Hippocampal formation (tissue), 2 donors: Measurements from ENCODE around the gene NPY4R.
"Not testable (repeated sequence)": the region's sequence is repeated elsewhere in the genome, so short reads cannot be mapped to it uniquely, and the experiment has no call there.

Experiments
- DNase-seq, 2 donors: peaks; one replicate each; lab custom pipeline; 2025; lab: John Stamatoyannopoulos, UW

NPY4R gene, protein sequence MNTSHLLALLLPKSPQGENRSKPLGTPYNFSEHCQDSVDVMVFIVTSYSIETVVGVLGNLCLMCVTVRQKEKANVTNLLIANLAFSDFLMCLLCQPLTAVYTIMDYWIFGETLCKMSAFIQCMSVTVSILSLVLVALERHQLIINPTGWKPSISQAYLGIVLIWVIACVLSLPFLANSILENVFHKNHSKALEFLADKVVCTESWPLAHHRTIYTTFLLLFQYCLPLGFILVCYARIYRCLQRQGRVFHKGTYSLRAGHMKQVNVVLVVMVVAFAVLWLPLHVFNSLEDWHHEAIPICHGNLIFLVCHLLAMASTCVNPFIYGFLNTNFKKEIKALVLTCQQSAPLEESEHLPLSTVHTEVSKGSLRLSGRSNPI

DNA sequence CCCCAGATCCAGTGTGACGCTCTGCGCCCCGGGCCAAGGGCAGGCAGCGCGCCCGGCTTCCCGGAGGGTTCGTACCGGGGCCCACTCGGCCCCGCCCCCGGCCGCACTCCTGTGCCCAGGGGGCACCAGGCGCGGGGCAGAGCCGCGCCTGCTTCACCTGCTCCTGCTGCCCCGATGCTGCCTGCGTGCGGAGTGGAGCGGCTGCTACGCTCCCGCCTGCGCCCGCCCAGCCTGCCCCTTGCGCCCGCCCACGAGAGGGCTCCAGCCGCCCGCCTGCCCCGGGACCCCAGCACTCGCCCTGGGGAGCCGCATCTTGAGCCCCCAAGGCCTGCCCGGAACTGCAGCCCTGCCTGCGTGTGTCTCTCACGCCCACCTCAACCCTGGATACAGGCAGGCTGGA, at the start of gene NPY4R:
Gene NPY4R (minus strand): TSS at position 194 of the 400 bp plus-strand sequence. CDS start 3,323 bp downstream, outside the sequence.
- not testable (repeated sequence) for DNase-seq

DNA sequence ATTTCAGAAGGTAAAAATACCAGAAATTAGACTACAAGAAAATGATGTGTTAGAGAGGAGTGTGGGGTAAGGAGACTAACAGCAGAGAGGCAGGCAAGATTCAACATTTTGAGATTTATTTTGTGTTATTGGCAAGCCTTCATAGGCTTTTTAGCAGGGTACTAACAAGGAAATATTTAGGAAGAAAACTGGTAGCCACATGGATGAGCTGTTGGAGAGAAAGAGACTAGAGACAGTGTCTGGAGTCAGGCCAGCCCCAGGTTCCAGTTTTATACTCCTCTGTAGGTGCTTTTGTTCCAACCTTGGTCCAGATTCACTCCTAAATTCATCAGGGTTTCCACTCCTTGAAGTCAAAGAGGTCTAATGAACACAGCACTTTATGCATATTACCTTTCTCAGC, 49.6 kb upstream of the NPY4R start:
- no peak for DNase-seq

DNA sequence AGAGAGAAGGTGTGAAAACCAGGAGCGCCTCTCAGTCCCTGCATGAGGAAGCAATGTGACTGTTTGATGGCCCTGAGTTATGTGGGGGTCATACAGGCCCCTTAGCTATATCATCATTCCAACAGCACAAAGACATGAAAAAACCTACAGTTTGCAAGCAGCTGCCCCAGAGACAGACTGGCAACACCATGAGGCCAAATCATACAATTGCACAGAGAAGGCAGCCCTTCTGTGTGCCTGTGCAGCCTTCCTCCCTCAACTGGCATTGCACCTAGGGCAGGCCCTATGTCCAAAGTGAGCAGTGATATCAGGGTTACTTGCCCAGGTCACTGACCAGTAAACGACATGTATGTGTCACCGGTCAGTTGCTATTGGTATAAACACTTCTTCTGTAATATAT, 49.1 kb upstream of the NPY4R start:
- DNase-seq: no peak

DNA sequence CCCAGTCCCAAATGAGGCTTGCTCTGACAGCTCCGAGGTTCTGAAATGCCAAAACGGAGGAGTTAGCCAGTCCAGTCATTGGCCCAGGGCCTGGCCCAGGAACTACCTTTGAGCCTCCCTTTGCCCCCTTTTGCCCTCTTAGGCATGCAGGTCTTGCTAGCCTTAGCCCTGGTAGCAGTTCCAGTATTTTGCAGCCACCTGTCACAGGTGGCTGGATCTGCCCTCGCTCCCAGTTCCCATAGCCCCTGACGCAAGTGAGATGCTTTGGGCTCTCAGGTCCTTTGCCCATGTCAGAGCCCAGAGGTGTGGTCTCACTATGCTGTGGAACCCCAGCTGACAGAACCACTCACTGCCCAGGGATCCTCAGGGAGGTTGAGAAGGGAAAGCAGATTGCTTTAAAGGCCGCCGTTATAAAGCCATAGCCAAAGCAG, 48.7 kb upstream of the NPY4R start:
- no peak for DNase-seq

DNA sequence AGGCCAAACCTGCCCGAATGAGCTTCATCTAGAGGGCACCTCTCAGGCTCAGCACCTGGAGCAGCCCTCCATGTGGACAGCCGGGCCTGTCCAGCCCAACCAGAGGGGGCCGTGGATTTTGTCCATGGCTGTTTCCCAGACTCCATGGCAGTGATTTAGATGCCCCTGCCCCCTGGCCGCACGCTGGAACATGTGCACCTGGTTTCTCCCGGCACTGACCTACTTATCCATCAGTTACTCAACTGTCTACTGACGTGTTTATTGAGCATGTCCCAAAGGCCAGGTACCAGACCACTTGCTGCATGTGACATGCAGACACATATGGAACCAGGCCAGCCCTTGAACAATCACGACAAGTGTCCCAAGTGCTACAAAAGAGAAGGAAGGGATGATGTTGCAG, 47.6 kb upstream of the NPY4R start:
- DNase-seq: not testable (repeated sequence)

DNA sequence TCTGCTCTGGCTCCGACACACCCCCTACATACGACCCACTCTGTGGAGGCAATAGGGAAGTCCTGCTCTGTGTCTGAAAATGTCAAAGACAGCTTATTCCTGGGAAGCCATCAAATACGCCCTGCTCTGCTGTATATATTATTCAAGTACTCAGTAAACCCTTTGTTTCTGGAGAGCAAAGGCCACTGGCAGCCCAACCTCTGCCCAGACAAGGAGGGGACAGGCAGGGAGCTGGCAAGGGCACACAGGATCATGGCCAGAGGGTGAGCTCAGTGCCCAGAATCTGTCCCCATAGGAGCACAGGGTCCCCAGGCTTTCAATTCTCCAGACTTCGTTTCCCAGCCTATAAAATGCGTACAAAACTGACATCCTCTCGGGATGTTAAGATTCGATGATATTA, 47.0 kb upstream of the NPY4R start:
- DNase-seq: not testable (repeated sequence)

DNA sequence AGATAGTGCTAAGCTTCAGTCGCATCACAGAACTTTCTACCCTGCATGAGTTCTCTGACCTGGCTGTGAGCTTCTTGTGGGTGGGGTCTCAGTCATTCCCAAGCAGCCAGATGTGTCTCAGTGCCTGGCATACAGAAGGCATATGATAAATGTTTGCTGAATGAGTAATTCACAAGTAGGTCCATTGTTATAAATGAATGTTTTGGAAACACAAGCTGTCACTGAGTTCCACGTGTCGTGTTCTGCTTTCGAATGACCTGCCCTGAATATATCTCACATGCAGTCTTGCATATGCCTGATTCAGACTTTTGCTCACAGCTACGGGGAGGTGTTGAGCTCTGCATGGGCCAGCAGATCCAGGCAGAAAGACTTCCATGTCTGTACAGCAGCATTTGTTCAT, 46.2 kb upstream of the NPY4R start:
- not testable (repeated sequence) for DNase-seq

DNA sequence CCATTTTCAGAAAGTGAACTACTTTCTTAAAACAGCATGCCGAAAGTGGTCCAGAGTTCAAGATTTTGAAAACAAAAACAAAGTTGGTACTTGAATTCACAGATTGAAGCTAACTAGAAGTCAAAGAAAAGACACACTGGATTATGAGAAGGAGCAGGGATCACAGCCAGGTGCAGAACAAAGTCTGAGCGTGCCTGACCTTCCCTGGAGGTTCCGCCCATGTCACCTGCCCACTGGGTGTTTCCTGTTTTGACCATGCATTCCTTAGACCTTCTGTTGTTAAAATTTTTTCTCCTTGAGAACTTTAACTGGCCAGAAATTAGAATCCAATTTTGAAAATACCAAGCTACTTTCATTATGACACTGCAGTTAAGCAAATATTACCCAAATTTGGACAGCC, 34.2 kb upstream of the NPY4R start:
- not testable (repeated sequence) for DNase-seq

DNA sequence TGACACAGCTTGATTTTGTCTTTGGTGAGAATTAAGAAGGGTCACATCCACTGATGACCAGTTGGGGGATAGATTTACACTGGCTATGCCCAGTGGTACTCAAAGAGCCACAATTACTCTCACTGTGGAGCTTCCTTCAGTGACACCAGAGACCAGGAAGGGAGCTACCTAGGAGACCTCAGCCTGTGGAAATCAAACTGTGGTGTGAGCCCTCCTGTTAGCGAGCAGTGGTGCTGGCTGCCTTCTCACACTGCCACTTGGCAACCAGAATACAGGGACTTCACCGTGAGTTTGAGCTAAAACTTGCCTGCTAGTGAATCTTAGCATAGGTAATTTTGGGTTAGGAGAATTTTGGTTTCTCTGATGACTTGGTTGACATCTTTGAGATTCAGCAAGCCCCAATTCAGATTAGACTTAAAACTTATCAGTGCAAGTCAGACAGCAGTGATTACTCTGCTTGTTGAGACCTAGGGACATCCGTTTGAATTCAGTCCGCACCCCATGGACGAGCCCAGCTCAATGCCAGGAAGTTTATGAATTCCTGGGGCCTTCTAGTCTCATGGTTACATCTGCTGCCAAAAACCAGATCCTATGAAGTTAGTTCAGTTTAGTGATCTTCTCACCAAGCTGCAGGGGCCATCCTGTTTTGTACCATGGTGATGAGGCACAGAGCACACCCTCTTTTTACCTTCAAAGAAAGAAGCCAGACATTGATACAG, 33.4 kb upstream of the NPY4R start:
- not testable (repeated sequence) for DNase-seq

DNA sequence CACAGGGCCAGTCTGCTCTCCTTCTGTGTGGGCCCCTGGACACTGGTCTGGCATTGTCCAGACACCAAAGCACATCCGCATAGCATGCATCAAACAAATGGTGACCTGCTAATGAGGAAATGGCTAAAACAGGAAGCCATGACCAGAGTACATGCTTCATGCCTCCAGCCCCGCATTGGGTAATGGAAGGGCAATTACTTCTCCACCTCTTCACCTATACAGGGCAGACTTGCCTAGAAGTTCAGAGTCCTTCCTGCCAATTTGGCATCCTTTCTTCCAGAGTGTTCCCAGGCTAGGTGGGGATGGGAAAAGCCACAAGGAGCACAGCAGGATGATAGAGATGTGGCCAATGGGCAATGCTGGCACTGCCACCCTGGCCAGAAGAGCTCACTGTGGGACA, 32.1 kb upstream of the NPY4R start:
- not testable (repeated sequence) for DNase-seq

DNA sequence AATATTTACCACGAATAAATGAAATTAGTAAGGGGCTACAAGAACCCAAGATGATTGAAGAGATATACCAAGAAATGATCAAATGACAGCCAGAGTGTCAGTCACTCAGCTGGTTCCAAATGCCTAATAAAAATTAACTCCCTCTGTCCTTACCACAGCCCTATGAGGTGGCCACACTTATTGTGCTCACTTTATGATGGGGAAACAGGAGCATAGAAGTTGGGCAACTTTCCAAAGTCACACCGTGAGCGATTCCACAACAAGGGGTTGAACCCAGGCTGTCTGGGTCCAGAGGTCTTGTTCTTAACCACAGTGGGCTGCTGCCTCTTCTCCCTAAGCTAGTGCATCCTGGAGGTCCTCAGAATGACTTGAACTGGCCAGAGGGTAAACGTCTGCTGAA, 31.6 kb upstream of the NPY4R start:
- not testable (repeated sequence) for DNase-seq

DNA sequence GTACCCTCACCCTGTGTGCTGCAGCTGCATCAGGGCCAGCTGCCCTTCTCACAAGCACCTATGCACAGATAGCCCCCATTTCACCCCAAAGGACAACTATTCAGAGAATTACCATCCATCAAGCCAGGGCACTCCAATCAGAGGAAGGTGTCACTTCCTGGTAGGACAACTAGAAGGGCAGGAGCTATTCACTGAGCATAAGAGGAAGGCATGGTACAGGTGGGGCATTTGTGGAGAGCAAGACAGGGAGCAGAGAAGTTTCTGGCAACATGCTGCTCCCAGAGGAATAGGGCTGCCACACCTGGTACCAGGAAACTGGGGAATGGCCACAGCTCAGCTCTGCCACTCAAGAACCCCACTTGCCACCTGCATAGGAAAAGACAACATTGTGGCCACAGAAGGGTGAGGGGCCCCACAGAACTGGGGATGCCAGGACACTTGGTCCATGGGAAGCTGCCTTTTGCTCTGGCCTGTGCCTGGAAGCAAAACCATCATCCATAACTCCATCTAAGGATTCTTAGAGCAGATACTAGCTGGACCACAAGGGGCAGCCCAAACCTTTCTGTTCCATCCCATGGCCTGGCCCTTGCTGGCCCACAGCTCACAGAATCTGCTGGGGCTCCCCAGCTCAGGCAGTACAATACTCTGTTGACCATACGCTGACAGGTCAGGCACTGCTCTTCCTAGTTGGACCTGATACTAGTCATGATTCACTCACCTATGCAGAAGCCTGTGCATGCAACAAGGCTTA, 25.8 kb upstream of the NPY4R start:
- not testable (repeated sequence) for DNase-seq

DNA sequence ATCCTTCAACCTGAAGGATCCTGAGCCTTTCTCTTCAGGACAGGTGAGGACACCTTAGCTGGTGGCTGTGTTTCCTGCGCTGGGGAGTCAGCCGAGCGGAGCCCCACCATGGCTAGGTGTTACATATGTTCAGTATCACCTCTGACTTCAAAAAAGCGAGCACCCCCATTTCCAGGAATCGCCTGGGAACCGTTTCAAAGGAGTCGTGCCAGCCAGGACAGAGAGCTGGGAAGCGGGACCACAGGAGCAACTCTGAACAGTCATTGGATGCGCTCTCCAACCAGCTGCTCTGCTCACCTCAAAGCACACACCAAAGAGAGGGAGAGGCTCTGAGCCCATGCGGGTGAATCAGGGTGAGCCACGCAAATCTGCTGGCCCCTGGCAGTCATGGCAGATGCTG, 24.5 kb upstream of the NPY4R start:
- DNase-seq: not testable (repeated sequence)

DNA sequence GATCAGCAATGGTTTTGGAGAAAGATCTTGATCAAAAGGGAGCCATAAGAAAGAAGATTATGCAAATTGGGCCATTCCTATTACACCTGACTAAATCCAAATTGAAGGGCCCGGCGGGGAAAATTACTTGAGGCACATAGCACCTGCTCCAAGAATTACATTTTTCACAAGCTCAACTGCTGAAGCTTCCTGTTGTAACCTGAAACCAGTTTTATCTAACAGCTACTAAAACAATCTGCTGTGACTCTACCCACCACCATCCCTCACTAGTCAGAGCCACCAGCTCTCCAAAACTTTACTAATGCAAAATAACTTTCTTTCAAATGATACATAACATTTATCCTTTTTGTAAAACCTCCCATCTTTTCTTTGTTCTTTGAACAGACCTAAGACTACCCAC, 20.7 kb upstream of the NPY4R start:
- DNase-seq: not testable (repeated sequence)

DNA sequence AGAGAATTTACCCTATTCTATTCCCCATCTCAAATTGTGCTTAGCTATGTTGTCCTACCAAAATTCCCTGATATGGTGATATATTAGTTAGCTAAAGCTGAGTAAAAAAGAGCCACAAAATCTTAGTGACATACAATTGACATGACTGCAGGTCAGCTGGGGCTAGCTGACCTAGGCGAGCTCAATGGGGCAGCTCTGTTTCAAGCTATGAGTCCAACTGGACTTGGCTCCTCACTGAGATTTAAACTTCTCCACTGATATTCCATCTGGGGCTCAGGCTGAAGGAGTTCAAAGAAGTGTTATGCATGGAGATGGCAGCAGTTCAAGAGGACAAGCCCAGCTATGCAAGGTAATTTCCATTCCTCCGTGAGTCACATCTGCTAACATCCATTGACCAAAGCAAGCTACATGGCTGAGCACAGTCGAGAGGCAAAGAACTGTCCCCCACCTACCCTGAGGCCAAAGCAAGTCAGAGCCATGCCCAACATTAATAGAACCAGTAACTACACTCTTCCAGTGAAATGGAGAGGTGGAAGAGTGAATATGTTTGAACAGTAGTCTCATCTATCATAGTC, 9.1 kb upstream of the NPY4R start:
- not testable (repeated sequence) for DNase-seq

DNA sequence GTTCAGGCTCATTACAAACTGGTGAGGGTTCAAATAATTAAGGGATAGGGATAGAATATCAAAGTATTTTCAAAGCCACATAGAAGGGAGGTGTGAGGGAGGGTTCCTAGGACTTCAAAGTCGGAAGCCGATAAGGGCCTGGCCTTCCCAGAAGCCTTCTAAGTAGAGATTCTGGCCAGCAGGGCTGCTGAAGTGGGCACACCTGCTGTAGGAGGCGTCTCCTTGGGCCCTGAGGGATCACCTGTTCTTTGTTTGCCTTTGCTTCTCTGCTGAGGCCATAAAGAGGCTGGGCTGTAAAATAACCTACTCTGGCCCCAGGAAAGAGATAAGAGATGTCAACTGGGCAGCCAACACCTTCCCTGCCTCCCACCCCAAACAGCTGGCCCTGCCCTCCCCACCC, 8.0 kb upstream of the NPY4R start:
- not testable (repeated sequence) for DNase-seq

DNA sequence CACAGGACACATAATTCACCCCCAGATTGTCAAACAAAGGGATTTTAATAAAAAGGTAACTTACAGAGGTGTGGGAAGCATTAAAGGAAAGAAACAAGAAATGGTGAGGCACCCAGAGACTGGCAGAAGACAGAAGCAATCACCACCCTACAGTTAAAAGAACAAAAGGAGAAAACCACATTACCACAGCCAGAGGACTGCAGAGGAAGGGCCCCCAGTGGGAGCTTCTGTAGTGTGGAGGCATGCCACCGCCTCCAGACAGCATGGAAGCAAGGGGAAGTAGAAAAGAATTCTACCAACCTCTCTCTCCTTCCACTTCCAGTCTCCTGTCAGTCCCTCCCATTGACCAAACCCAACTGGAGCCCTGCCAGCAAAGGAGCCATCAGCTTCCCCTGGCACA, 4.4 kb upstream of the NPY4R start:
- not testable (repeated sequence) for DNase-seq

DNA sequence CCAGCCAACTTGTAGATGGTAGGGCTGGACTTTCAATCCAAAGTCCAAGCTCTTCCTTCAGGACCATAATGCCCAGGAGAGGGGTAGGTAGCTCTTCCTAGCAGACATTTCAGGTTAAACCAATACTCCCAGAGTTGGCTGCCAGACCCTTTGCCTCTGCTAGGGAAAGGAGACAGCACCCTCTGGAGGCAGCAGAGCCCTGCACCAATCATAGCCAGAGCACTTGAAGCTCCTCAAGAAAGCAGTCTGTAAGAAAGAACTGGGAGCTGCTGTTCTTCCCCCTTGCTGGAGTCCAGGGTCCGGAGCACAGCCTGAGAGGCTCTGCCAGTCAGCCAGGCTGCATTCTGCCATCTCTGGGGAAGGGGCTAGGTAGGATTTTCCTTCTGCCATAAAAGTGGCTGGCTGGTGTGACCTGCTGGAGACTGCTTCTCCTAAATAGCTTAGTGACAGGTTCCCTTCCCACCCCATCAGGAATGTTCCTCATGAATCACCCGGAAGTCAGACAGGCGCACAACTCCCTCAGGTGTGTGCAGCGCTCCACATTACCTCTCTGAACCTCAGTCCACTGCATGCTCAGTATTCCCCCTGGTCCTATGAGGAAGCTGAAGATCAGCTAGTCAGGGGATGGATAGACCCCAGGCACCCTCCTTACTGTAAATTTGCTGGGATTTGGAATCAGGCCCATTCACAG, 2.5 kb upstream of the NPY4R start:
- DNase-seq: not testable (repeated sequence)

DNA sequence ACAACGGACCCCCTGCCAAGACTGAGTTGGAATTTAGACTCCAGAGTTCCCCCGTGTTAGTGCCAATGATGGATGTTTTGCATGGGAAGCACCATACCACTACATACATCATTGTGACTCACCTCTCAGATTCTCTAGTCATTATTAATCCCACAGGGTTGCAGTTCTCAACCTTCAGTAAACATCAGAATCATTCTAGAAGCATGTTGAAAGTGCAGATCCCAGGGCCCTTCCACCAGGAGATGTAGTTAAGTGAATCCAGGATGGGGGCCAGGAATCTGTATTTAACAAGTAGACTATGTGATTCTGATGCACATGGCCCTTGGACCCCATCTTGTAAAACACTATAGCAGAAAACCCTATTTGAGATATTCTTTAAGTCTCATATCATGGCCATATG, 2.1 kb downstream of the NPY4R start:
- not testable (repeated sequence) for DNase-seq

DNA sequence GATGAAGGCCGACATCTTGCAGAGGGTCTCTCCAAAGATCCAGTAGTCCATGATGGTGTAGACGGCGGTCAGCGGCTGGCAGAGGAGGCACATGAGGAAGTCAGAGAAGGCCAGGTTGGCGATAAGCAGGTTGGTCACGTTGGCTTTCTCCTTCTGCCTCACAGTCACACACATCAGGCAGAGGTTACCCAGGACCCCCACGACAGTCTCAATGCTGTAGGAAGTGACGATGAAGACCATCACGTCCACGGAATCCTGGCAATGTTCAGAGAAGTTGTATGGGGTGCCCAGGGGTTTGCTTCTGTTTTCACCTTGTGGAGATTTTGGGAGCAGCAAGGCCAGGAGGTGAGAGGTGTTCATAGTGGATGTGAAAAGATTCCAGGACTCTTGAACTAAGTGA, 3.5 kb downstream of the NPY4R start:
- not testable (repeated sequence) for DNase-seq

DNA sequence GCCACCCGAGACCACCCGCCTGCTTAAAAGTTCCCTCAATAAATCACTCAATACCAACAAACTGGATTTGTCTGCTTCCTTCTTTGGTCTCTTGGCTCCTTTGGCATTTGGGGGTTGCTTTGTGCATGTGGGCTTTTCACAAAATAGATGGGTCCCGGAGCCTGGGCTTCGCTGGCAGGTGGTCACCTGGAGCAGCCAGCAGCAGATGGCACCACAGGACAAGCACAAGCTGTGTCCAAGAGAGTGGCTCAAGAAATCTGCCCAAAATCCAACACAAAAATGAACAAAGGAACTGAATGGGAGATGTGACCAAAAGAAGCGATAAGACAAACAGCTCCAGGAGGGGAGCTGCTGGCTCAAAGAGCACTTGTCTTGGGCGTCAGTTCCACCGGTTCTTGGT, 6.2 kb downstream of the NPY4R start:
- DNase-seq: not testable (repeated sequence)
